Epidermal melanocyte (primary cell): ENCODE measurements around the gene SCLY.
"Not testable (repeated sequence)": the region's sequence is repeated elsewhere in the genome, so short reads cannot be mapped to it uniquely, and the experiment has no call there.

ENCODE experiments used
- DNase-seq: peaks from one replicate; pipeline ENCODE4 v3.0.0; 2011; ENCODE audit warnings: low spot score; ENCODE audit not compliant: insufficient read length

The SCLY gene

GRCh38 chr2:238040918-238041317, 19.9 kb upstream of the SCLY start:
- no peak for DNase-seq

GRCh38 chr2:238042090-238042489, 18.7 kb upstream of the SCLY start:
- DNase-seq, result no peak

GRCh38 chr2:238042849-238043584, 17.8 kb upstream of the SCLY start:
- DNase-seq, result no peak

GRCh38 chr2:238043851-238044250, 16.9 kb upstream of the SCLY start:
- no peak for DNase-seq

GRCh38 chr2:238045575-238045974, 15.2 kb upstream of the SCLY start:
- DNase-seq, result no peak

- DNase-seq, result no peak
Measured at GRCh38 chr2:238046725-238047270, 14.0 kb upstream of the SCLY start.

GRCh38 chr2:238053191-238053776, 7.5 kb upstream of the SCLY start:
- no peak for DNase-seq

- no peak for DNase-seq
Measured at GRCh38 chr2:238055841-238056240, 5.0 kb upstream of the SCLY start.

GRCh38 chr2:238057696-238058575, 2.9 kb upstream of the SCLY start:
- not testable (repeated sequence) for DNase-seq

GRCh38 chr2:238059505-238059904, 1.3 kb upstream of the SCLY start:
- DNase-seq, result no peak

GRCh38 chr2:238060096-238060541, 682 bp upstream of the SCLY start:
- DNase-seq, result peak; percentile 36

- peak; percentile 57 for DNase-seq
Measured at GRCh38 chr2:238061315-238062202, 758 bp downstream of the SCLY start.

- DNase-seq, result no peak
Measured at GRCh38 chr2:238063414-238064189, 2.8 kb downstream of the SCLY start.

- no peak for DNase-seq
Measured at GRCh38 chr2:238064376-238064775, 3.6 kb downstream of the SCLY start.

GRCh38 chr2:238065071-238065846, 4.5 kb downstream of the SCLY start:
- no peak for DNase-seq

- DNase-seq, result no peak
Measured at GRCh38 chr2:238066218-238066617, 5.4 kb downstream of the SCLY start.

GRCh38 chr2:238066718-238067117, 5.9 kb downstream of the SCLY start:
- DNase-seq, result not testable (repeated sequence)

GRCh38 chr2:238067939-238068338, 7.1 kb downstream of the SCLY start:
- no peak for DNase-seq

- no peak for DNase-seq
Measured at GRCh38 chr2:238069021-238069709, 8.4 kb downstream of the SCLY start.
